HEK293T (cell line): ENCODE measurements around the gene HACD2.

Experiments used
- CTCF ChIA-PET: fragments of 350-600 bp; formaldehyde crosslinking; extraction: SDS; loops from one replicate; lab custom pipeline; 2021; ENCODE audit warnings: antibody characterized with exemption, inconsistent platforms; lab: Yijun Ruan, JAX
- POLR2A ChIA-PET: fragments of 350-600 bp; formaldehyde crosslinking; extraction: SDS; loops from one replicate; lab custom pipeline; 2020; ENCODE audit warnings: antibody characterized with exemption, inconsistent platforms; lab: Yijun Ruan, JAX
- DNase-seq: peaks from one replicate; pipeline ENCODE4 v3.0.0; 2012; ENCODE audit warnings: mixed read lengths; ENCODE audit errors: extremely low spot score
- ARNT ChIP-seq: fragments of 450-650 bp; IDR thresholded peaks from 2 replicates; pipeline ENCODE4 v1.6.1; 2017; ENCODE audit warnings: mild to moderate bottlenecking
- BHLHE40 ChIP-seq: fragments of 450-650 bp; IDR thresholded peaks from 2 replicates; pipeline ENCODE4 v1.6.1; 2016; ENCODE audit warnings: mild to moderate bottlenecking, moderate library complexity, borderline replicate concordance
- CTBP1 ChIP-seq: fragments of 450-650 bp; IDR thresholded peaks from 2 replicates; pipeline ENCODE4 v1.6.1; 2016; ENCODE audit warnings: borderline replicate concordance
- ELF4 ChIP-seq: fragments of 450-650 bp; IDR thresholded peaks from 2 replicates; pipeline ENCODE4 v1.6.1; 2017; ENCODE audit warnings: antibody characterized with exemption
- FOXA1 ChIP-seq: fragments of 450-650 bp; IDR thresholded peaks from 2 replicates; pipeline ENCODE4 v1.6.1; 2016; ENCODE audit warnings: mild to moderate bottlenecking
- FOXK2 ChIP-seq: fragments of 450-650 bp; IDR thresholded peaks from 2 replicates; pipeline ENCODE4 v1.6.1; 2016; ENCODE audit warnings: mild to moderate bottlenecking
- FOXM1 ChIP-seq: fragments of 450-650 bp; IDR thresholded peaks from 2 replicates; pipeline ENCODE4 v1.6.1; 2017; ENCODE audit warnings: mild to moderate bottlenecking, borderline replicate concordance
- HDGF ChIP-seq: fragments of 450-650 bp; IDR thresholded peaks from 2 replicates; pipeline ENCODE4 v1.6.1; 2017; ENCODE audit warnings: antibody characterized with exemption, borderline replicate concordance
- L3MBTL2 ChIP-seq: fragments of 450-650 bp; conservative IDR thresholded peaks from 2 replicates; pipeline ENCODE4 v1.6.1; 2016; ENCODE audit warnings: mild to moderate bottlenecking
- LEF1 ChIP-seq: fragments of 450-650 bp; IDR thresholded peaks from 2 replicates; pipeline ENCODE4 v1.6.1; 2017; ENCODE audit warnings: mild to moderate bottlenecking, borderline replicate concordance
- NFRKB ChIP-seq: fragments of 450-650 bp; IDR thresholded peaks from 2 replicates; pipeline ENCODE4 v1.6.1; 2016; ENCODE audit warnings: mild to moderate bottlenecking, moderate library complexity
- PKNOX1 ChIP-seq: fragments of 450-650 bp; IDR thresholded peaks from 2 replicates; pipeline ENCODE4 v1.6.1; 2016
- SP1 ChIP-seq: fragments of 450-650 bp; IDR thresholded peaks from 2 replicates; pipeline ENCODE4 v1.6.1; 2017
- SUZ12 ChIP-seq: fragments of 450-650 bp; IDR thresholded peaks from 2 replicates; pipeline ENCODE4 v1.6.1; 2016; ENCODE audit warnings: mild to moderate bottlenecking
- TARDBP ChIP-seq: fragments of 450-650 bp; IDR thresholded peaks from 2 replicates; pipeline ENCODE4 v1.6.1; 2016
- ZNF384 ChIP-seq: fragments of 450-650 bp; IDR thresholded peaks from 2 replicates; pipeline ENCODE4 v1.6.1; 2016

HACD2 gene

GRCh38 chr3:123627673-123628670 lies 43.1 kb upstream of the HACD2 start:
- POLR2A ChIA-PET: no interaction called here
- CTCF ChIA-PET: no interaction called here
- no peak for DNase-seq
- TF ChIP-seq LEF1 (no peak), HDGF (no peak), PKNOX1 (no peak), ZNF384 (no peak), SUZ12 (no peak), SP1 (no peak), FOXM1 (no peak), BHLHE40 (no peak), FOXA1 (no peak), TARDBP (no peak), NFRKB (no peak), ARNT (no peak), CTBP1 (no peak)

- ChIA-PET POLR2A (no interaction called here), CTCF (no interaction called here)
- TF ChIP-seq CTBP1: no peak
- no peak for TF ChIP-seq ARNT
- no peak for TF ChIP-seq SUZ12
- TF ChIP-seq FOXM1: no peak
- no peak for TF ChIP-seq FOXK2
- TF ChIP-seq HDGF: no peak
- TF ChIP-seq LEF1: no peak
- TF ChIP-seq SP1: no peak
- TF ChIP-seq L3MBTL2: no peak
- TF ChIP-seq ELF4: no peak
- TF ChIP-seq BHLHE40: no peak
- TF ChIP-seq PKNOX1: no peak
- no peak for TF ChIP-seq TARDBP
- TF ChIP-seq ZNF384: no peak
- TF ChIP-seq NFRKB: no peak
- no peak for TF ChIP-seq FOXA1
- no peak for DNase-seq
Measured at GRCh38 chr3:123626881-123627280, 42.0 kb upstream of the HACD2 start.

- no peak for DNase-seq
- no peak for TF ChIP-seq FOXM1
- no peak for TF ChIP-seq NFRKB
- TF ChIP-seq TARDBP: no peak
- no peak for TF ChIP-seq L3MBTL2
- no peak for TF ChIP-seq ZNF384
- TF ChIP-seq ELF4: no peak
- no peak for TF ChIP-seq FOXK2
- no peak for TF ChIP-seq BHLHE40
- TF ChIP-seq FOXA1: no peak
- TF ChIP-seq SUZ12: no peak
- TF ChIP-seq SP1: no peak
- no peak for TF ChIP-seq CTBP1
- ChIA-PET POLR2A (no interaction called here), CTCF (interaction anchor here (1.0 kb wide), 1 partner anchor 18 kb away, joined by 3 read pairs; no protein-coding TSS in a partner anchor)
Measured at GRCh38 chr3:123624302-123624701, 39.4 kb upstream of the HACD2 start.

GRCh38 chr3:123623346-123623880 lies 38.6 kb upstream of the HACD2 start:
- no peak for DNase-seq
- POLR2A ChIA-PET: no interaction called here
- no peak for TF ChIP-seq ARNT
- TF ChIP-seq FOXK2: no peak
- TF ChIP-seq HDGF: no peak
- TF ChIP-seq BHLHE40: no peak
- TF ChIP-seq SUZ12: no peak
- no peak for TF ChIP-seq ZNF384
- no peak for TF ChIP-seq FOXM1
- TF ChIP-seq LEF1: no peak
- TF ChIP-seq TARDBP: no peak
- TF ChIP-seq FOXA1: no peak
- CTCF ChIA-PET: no interaction called here

GRCh38 chr3:123622766-123623165 lies 37.9 kb upstream of the HACD2 start:
- DNase-seq: no peak
- no peak for TF ChIP-seq CTBP1
- no peak for TF ChIP-seq ZNF384
- TF ChIP-seq LEF1: no peak
- no peak for TF ChIP-seq L3MBTL2
- TF ChIP-seq HDGF: no peak
- TF ChIP-seq BHLHE40: no peak
- TF ChIP-seq SP1: no peak
- no peak for TF ChIP-seq FOXM1
- no peak for TF ChIP-seq ELF4
- no peak for TF ChIP-seq TARDBP
- no peak for TF ChIP-seq ARNT
- no peak for TF ChIP-seq SUZ12
- ChIA-PET CTCF (no interaction called here), POLR2A (no interaction called here)

GRCh38 chr3:123621850-123622189 lies 37.0 kb upstream of the HACD2 start:
- ChIA-PET CTCF (no interaction called here), POLR2A (no interaction called here)
- DNase-seq: no peak
- no peak for TF ChIP-seq FOXK2
- TF ChIP-seq ARNT: no peak
- TF ChIP-seq ELF4: no peak
- no peak for TF ChIP-seq FOXA1
- no peak for TF ChIP-seq TARDBP
- TF ChIP-seq CTBP1: no peak
- no peak for TF ChIP-seq PKNOX1
- TF ChIP-seq ZNF384: no peak
